22Rv1 (cell line): ENCODE measurements around the gene NPC2.
"Not testable (repeated sequence)": the region's sequence is repeated elsewhere in the genome, so short reads cannot be mapped to it uniquely, and the experiment has no call there.

Experiments used
- ZFX ChIP-seq: fragments of 450-650 bp; IDR thresholded peaks from 2 replicates; pipeline ENCODE4 v1.6.1; 2017; ENCODE audit warnings: antibody characterized with exemption, borderline replicate concordance
- TF ChIP-seq, protein P1 (sequence below): fragments of 450-650 bp; IDR thresholded peaks from 2 replicates; pipeline ENCODE4 v1.5.1; 2017; ENCODE audit warnings: mild to moderate bottlenecking

DNA sequence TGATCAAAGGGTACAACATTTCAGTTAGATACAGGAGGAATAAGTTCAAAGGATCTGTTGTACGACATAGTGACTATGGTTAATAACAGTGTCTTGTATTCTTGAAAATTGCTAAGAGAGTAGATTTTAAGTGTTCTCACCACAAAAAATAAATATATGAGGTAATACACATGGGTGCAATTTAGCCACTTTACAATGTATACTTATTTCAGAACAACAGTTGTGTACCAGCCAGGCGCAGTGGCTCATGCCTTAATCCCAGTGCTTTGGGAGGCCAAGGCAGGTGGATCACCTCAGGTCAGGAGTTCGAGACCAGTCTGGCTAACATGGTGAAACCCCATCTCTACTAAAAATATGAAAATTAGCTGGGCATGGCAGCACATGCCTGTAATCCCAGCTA is 43.2 kb upstream of the NPC2 start:
- TF ChIP-seq, protein P1, sequence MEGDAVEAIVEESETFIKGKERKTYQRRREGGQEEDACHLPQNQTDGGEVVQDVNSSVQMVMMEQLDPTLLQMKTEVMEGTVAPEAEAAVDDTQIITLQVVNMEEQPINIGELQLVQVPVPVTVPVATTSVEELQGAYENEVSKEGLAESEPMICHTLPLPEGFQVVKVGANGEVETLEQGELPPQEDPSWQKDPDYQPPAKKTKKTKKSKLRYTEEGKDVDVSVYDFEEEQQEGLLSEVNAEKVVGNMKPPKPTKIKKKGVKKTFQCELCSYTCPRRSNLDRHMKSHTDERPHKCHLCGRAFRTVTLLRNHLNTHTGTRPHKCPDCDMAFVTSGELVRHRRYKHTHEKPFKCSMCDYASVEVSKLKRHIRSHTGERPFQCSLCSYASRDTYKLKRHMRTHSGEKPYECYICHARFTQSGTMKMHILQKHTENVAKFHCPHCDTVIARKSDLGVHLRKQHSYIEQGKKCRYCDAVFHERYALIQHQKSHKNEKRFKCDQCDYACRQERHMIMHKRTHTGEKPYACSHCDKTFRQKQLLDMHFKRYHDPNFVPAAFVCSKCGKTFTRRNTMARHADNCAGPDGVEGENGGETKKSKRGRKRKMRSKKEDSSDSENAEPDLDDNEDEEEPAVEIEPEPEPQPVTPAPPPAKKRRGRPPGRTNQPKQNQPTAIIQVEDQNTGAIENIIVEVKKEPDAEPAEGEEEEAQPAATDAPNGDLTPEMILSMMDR, result not testable (repeated sequence)
- TF ChIP-seq ZFX, result not testable (repeated sequence)
